ENCODE results near the gene TREM2.

DNA sequence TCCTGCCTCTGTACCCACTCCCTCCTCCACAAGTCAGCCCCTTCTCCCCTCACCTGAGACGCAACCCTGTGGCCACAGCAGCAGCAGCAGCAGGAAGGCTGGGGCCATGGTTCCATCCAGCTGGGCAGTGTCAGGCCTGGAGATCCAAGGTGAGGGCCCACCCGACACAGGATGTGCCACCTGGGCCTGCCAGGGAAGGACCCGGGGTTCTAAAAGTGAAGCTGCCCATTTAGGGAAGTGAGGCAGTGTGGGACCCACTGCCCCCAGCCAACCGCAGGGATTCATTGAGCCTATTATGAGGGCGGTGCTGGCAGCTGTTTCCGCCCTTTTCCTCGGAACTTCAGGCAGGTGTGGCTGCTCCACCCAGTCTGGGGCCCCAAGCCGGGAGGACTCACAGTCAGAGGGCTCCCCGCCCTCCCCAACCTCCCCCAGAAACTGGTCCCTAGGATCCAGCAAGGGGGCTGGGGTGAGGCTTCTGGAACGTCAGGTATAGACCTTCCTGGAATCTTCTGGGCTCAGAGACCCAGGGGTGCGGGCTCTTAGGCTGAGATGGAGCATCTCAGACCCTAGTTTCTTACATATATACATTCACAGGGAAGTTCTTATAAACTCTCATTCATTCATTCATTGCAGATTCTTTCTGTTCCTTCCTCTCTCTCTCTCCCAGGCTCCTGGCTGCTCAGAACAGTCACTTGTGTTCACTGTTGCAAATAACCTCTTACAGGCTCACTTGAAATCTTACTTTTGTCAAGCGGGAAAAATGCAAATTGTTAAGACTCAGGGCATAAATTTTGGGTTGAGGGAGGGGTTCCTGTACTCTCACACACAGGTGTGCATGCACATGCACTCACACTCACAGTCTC is 38.2 kb upstream of the TREM2 start, which contains the start of gene TREML2:
- TF ChIP-seq, protein P1, sequence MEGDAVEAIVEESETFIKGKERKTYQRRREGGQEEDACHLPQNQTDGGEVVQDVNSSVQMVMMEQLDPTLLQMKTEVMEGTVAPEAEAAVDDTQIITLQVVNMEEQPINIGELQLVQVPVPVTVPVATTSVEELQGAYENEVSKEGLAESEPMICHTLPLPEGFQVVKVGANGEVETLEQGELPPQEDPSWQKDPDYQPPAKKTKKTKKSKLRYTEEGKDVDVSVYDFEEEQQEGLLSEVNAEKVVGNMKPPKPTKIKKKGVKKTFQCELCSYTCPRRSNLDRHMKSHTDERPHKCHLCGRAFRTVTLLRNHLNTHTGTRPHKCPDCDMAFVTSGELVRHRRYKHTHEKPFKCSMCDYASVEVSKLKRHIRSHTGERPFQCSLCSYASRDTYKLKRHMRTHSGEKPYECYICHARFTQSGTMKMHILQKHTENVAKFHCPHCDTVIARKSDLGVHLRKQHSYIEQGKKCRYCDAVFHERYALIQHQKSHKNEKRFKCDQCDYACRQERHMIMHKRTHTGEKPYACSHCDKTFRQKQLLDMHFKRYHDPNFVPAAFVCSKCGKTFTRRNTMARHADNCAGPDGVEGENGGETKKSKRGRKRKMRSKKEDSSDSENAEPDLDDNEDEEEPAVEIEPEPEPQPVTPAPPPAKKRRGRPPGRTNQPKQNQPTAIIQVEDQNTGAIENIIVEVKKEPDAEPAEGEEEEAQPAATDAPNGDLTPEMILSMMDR (IDR thresholded peaks at IDR 0.05): no peak
- no peak for TF ChIP-seq POLR2A (IDR thresholded peaks at IDR 0.05)

All from right lobe of liver (tissue), 4 donors.